Measurements from ENCODE around the gene LARGE1.

The LARGE1 gene

GRCh38 chr22:33723915-33724314 lies 196.4 kb downstream of the LARGE1 start:
- Histone ChIP-seq H3K9me3 (ENCODE audit: insufficient read depth, low read length, severe bottlenecking) (no peaks in the 10 kb centered on the region), H3K4me2 (ENCODE audit: insufficient read depth, low read length) (no peak overlapping the region), H3K4me1 (ENCODE audit: insufficient read depth, low read length) (no peaks in the 10 kb centered on the region), H3K4me3 (ENCODE audit: low read depth in 1 of 2, low read length in 2 of 2) (no peak overlapping the region), H3K36me3 (ENCODE audit: insufficient read depth, low read length) (no peaks in the 10 kb centered on the region), H3K27ac (ENCODE audit: low read length) (no peak overlapping the region), H3K79me2 (ENCODE audit: insufficient read depth, low read length) (no peaks in the 10 kb centered on the region), H4K20me1 (ENCODE audit: insufficient read depth, low read length) (no peaks in the 10 kb centered on the region), H2AFZ (ENCODE audit: low read depth, low read length) (no peak overlapping the region), H3K27me3 (ENCODE audit: insufficient read depth, low read length, poor library complexity) (no peaks in the 10 kb centered on the region), H3K9ac (ENCODE audit: low read depth, low read length) (no peak overlapping the region)
- no peak for ATAC-seq (ENCODE audit: insufficient read depth, low read depth)
- no peak for DNase-seq
- TF ChIP-seq CTCF (IDR thresholded peaks at IDR 0.05; ENCODE audit: borderline replicate concordance, extremely low read depth, low read length, poor library complexity, severe bottlenecking), result no peak

- no peaks in the 10 kb centered on the region for H3K4me1 ChIP-seq (ENCODE audit: insufficient read depth, low read length)
- no peaks in the 10 kb centered on the region for H3K9me3 ChIP-seq (ENCODE audit: insufficient read depth, low read length, severe bottlenecking)
- H3K9ac ChIP-seq (ENCODE audit: low read depth, low read length), result no peak overlapping the region
- DNase-seq (no peak), ATAC-seq (ENCODE audit: insufficient read depth, low read depth) (no peak)
- H3K36me3 ChIP-seq (ENCODE audit: insufficient read depth, low read length), result no peaks in the 10 kb centered on the region
- H4K20me1 ChIP-seq (ENCODE audit: insufficient read depth, low read length), result no peaks in the 10 kb centered on the region
- H3K4me2 ChIP-seq (ENCODE audit: insufficient read depth, low read length), result no peak overlapping the region
- no peak overlapping the region for H2AFZ ChIP-seq (ENCODE audit: low read depth, low read length)
- H3K27ac ChIP-seq (ENCODE audit: low read length), result no peak overlapping the region
- no peak overlapping the region for H3K4me3 ChIP-seq (ENCODE audit: low read depth in 1 of 2, low read length in 2 of 2)
- H3K27me3 ChIP-seq (ENCODE audit: insufficient read depth, low read length, poor library complexity), result no peaks in the 10 kb centered on the region
- no peak for TF ChIP-seq EZH2 (IDR thresholded peaks at IDR 0.05; ENCODE audit: borderline replicate concordance, low read depth, low read length, severe bottlenecking)
- TF ChIP-seq CTCF (IDR thresholded peaks at IDR 0.05; ENCODE audit: borderline replicate concordance, extremely low read depth, low read length, poor library complexity, severe bottlenecking), result no peak
- no peaks in the 10 kb centered on the region for H3K79me2 ChIP-seq (ENCODE audit: insufficient read depth, low read length)
Observed at GRCh38 chr22:33722816-33723215, 197.5 kb downstream of the LARGE1 start.

- Histone ChIP-seq H3K9me3 (ENCODE audit: insufficient read depth, low read length, severe bottlenecking) (no peaks in the 10 kb centered on the region), H3K36me3 (ENCODE audit: insufficient read depth, low read length) (no peaks in the 10 kb centered on the region), H2AFZ (ENCODE audit: low read depth, low read length) (no peak overlapping the region), H3K27ac (ENCODE audit: low read length) (no peak overlapping the region), H3K9ac (ENCODE audit: low read depth, low read length) (no peak overlapping the region), H3K4me2 (ENCODE audit: insufficient read depth, low read length) (no peak overlapping the region), H3K79me2 (ENCODE audit: insufficient read depth, low read length) (no peaks in the 10 kb centered on the region), H3K4me3 (ENCODE audit: low read depth in 1 of 2, low read length in 2 of 2) (no peak overlapping the region), H4K20me1 (ENCODE audit: insufficient read depth, low read length) (no peaks in the 10 kb centered on the region), H3K27me3 (ENCODE audit: insufficient read depth, low read length, poor library complexity) (no peaks in the 10 kb centered on the region), H3K4me1 (ENCODE audit: insufficient read depth, low read length) (no peaks in the 10 kb centered on the region)
- ATAC-seq (ENCODE audit: insufficient read depth, low read depth) (no peak), DNase-seq (no peak)
- TF ChIP-seq CTCF (IDR thresholded peaks at IDR 0.05; ENCODE audit: borderline replicate concordance, extremely low read depth, low read length, poor library complexity, severe bottlenecking) (no peak), EZH2 (IDR thresholded peaks at IDR 0.05; ENCODE audit: borderline replicate concordance, low read depth, low read length, severe bottlenecking) (no peak)
Observed at GRCh38 chr22:33720166-33720878, 200.0 kb downstream of the LARGE1 start.

Measured in DND-41 (cell line).